Upper lobe of right lung (tissue), 1 donor: Measurements from ENCODE around the gene GLIS1. TPM values are rescaled to one million over a fixed set of nuclear protein-coding genes. Genes with fewer than 3 reads are reported as not detected.

Experiments
- ATAC-seq: fragments of 200-7000 bp; cut with Tn5 transposase; one replicate; pipeline ENCODE4 v1.9.1; 2020; ENCODE audit warnings: mild to moderate bottlenecking, moderate library complexity
- DNase-seq: peaks from one replicate; pipeline ENCODE4 v3.0.0-alpha.2; 2020
- H3K27ac ChIP-seq: fragments of 200-600 bp; one replicate; pipeline ENCODE4 v1.8.0; 2022
- H3K27me3 ChIP-seq: fragments of 200-600 bp; one replicate; pipeline ENCODE4 v1.8.0; 2022; ENCODE audit warnings: mild to moderate bottlenecking
- H3K36me3 ChIP-seq: fragments of 200-600 bp; one replicate; pipeline ENCODE4 v1.8.0; 2022
- H3K4me1 ChIP-seq: fragments of 200-600 bp; one replicate; pipeline ENCODE4 v1.8.0; 2022
- H3K4me3 ChIP-seq: fragments of 200-600 bp; one replicate; pipeline ENCODE4 v1.8.0; 2022; ENCODE audit warnings: mild to moderate bottlenecking
- H3K9me3 ChIP-seq: fragments of 200-600 bp; one replicate; pipeline ENCODE4 v1.8.0; 2022
- CTCF ChIP-seq: fragments of 200-600 bp; IDR thresholded peaks from one replicate; pipeline ENCODE4 v1.8.0; 2022; ENCODE audit warnings: antibody characterized with exemption
- intact Hi-C: fragments of 100-400 bp; cut with DNase I; formaldehyde crosslinking; loops from one replicate; pipeline ENCODE4 v1.11.0; 2022
- total RNA-seq: library from RNA; stranded (reverse); fragmentation: NEBNext Ultra II Directional; extraction: Animal tissue kit (Norgen Biotek cat#: 25700); gene quantifications from one replicate; pipeline ENCODE4 v1.2.1, GENCODE V29; 2021
- donor health status: DM: no; HTN: yes; CAD: no; lungs with severe emphysema.

Gene GLIS1
- total RNA-seq, 1 donor from 2014 or later = 0.14 TPM

GRCh38 chr1:53625766-53626520, 113.0 kb downstream of the GLIS1 start:
- Histone ChIP-seq H3K4me1 (no peaks in the 10 kb centered on the region), H3K4me3 (no peak overlapping the region), H3K27ac (no peak overlapping the region), H3K36me3 (no peaks in the 10 kb centered on the region), H3K9me3 (no peaks in the 10 kb centered on the region), H3K27me3 (no peaks in the 10 kb centered on the region)
- no peak for TF ChIP-seq CTCF
- no peak for ATAC-seq
- intact Hi-C loops = no loop called here
- DNase-seq = no peak

- Histone ChIP-seq H3K4me3 (no peak overlapping the region), H3K27me3 (no peaks in the 10 kb centered on the region), H3K36me3 (no peaks in the 10 kb centered on the region), H3K27ac (no peak overlapping the region), H3K9me3 (no peaks in the 10 kb centered on the region), H3K4me1 (no peaks in the 10 kb centered on the region)
- no peak for TF ChIP-seq CTCF
- DNase-seq (peak; percentile 15), ATAC-seq (no peak)
- intact Hi-C loops = no loop called here
Observed at GRCh38 chr1:53625049-53625448, 113.9 kb downstream of the GLIS1 start.

- no peaks in the 10 kb centered on the region for H3K9me3 ChIP-seq
- no peak for TF ChIP-seq CTCF
- no peaks in the 10 kb centered on the region for H3K36me3 ChIP-seq
- DNase-seq = peak; percentile 10
- H3K4me1 ChIP-seq = no peaks in the 10 kb centered on the region
- H3K27me3 ChIP-seq = no peaks in the 10 kb centered on the region
- H3K4me3 ChIP-seq = no peak overlapping the region
- H3K27ac ChIP-seq = no peak overlapping the region
- intact Hi-C loops = no loop called here
- no peak for ATAC-seq
Observed at GRCh38 chr1:53622531-53622930, 116.4 kb downstream of the GLIS1 start.

- no peak for TF ChIP-seq CTCF
- H3K27me3 ChIP-seq = no peaks in the 10 kb centered on the region
- peak; percentile 40 for DNase-seq
- intact Hi-C loops = no loop called here
- no peak for ATAC-seq
- H3K36me3 ChIP-seq = no peaks in the 10 kb centered on the region
- no peak overlapping the region for H3K27ac ChIP-seq
- H3K4me1 ChIP-seq = no peaks in the 10 kb centered on the region
- no peaks in the 10 kb centered on the region for H3K9me3 ChIP-seq
- no peak overlapping the region for H3K4me3 ChIP-seq
Observed at GRCh38 chr1:53621144-53621543, 117.8 kb downstream of the GLIS1 start.

GRCh38 chr1:53620061-53620855, 118.7 kb downstream of the GLIS1 start:
- intact Hi-C loops = no loop called here
- Histone ChIP-seq H3K4me1 (no peaks in the 10 kb centered on the region), H3K9me3 (no peaks in the 10 kb centered on the region), H3K36me3 (no peaks in the 10 kb centered on the region), H3K4me3 (no peak overlapping the region), H3K27me3 (no peaks in the 10 kb centered on the region), H3K27ac (no peak overlapping the region)
- DNase-seq = peak; percentile 42
- no peak for ATAC-seq
- no peak for TF ChIP-seq CTCF
